HUES48 (cell line): ENCODE measurements around the gene NSMF.

Experiments
- H3K27ac ChIP-seq: one replicate; pipeline ENCODE4 v1.7.0; 2013; ENCODE audit warnings: low read depth, low read length, inconsistent platforms
- H3K27me3 ChIP-seq: 2 replicates; pipeline ENCODE4 v1.6.1; 2013; ENCODE audit warnings: mild to moderate bottlenecking, low read length; ENCODE audit not compliant: control insufficient read depth, insufficient read depth
- H3K36me3 ChIP-seq: 2 replicates; pipeline ENCODE4 v1.6.1; 2013; ENCODE audit warnings: low read length; ENCODE audit not compliant: control insufficient read depth, insufficient read depth
- H3K4me1 ChIP-seq: 2 replicates; pipeline ENCODE4 v1.6.1; 2013; ENCODE audit warnings: mild to moderate bottlenecking, low read length; ENCODE audit not compliant: control insufficient read depth, insufficient read depth
- H3K4me3 ChIP-seq: 2 replicates; pipeline ENCODE4 v1.5.1; 2013; ENCODE audit warnings: mild to moderate bottlenecking, low read depth, low read length
- H3K9ac ChIP-seq: 2 replicates; pipeline ENCODE4 v1.6.1; 2013; ENCODE audit warnings: mild to moderate bottlenecking, low read depth, low read length, moderate library complexity
- H3K9me3 ChIP-seq: 2 replicates; pipeline ENCODE4 v1.6.1; 2013; ENCODE audit warnings: low read length; ENCODE audit not compliant: control insufficient read depth, insufficient read depth

Gene NSMF

DNA sequence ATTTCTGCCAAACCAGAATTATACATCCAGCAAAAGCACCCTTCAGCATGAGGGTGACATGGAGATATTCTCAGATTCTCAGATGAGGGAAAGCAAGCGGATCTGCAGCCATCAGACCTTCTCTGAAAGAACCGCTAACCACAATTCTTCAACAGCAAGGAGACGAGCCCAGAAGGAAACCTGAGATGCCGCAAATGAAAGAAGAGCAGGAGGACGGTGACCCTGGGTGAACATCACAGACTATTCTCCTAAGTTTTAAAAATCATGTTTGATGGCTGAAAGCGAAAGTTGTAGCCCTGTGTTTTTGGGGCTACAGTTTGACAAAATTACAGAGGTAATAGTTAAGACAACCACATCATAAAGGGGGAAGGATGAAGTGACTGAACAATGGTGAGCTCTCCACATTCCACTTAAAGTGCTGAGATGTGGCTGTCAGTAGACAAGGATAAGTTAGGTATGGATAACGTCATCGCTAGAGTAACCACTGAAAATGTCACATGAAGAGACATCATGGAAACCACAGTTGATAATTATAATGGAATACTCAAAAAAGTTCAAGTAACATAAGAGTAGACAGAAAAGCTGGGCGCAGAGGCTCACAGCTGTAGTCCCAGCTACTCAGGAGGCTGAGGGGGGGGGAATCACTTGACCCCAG, 31.5 kb upstream of the NSMF start:
- no peaks in the 10 kb centered on the region for H3K9me3 ChIP-seq
- no peaks in the 10 kb centered on the region for H3K36me3 ChIP-seq
- H3K4me1 ChIP-seq = no peaks in the 10 kb centered on the region
- H3K4me3 ChIP-seq = no peak overlapping the region
- no peaks in the 10 kb centered on the region for H3K27me3 ChIP-seq
- no peak overlapping the region for H3K27ac ChIP-seq
- no peak overlapping the region for H3K9ac ChIP-seq

GRCh38 chr9:137488906-137489305, 29.8 kb upstream of the NSMF start:
- H3K27ac ChIP-seq = no peak overlapping the region
- no peak overlapping the region for H3K4me3 ChIP-seq
- no peak overlapping the region for H3K9ac ChIP-seq
- no peaks in the 10 kb centered on the region for H3K36me3 ChIP-seq
- no peaks in the 10 kb centered on the region for H3K27me3 ChIP-seq
- no peaks in the 10 kb centered on the region for H3K9me3 ChIP-seq
- no peaks in the 10 kb centered on the region for H3K4me1 ChIP-seq

- Histone ChIP-seq H3K9ac (no peak overlapping the region), H3K4me3 (no peak overlapping the region), H3K27ac (no peak overlapping the region), H3K4me1 (no peaks in the 10 kb centered on the region), H3K9me3 (no peaks in the 10 kb centered on the region), H3K36me3 (no peaks in the 10 kb centered on the region), H3K27me3 (no peaks in the 10 kb centered on the region)
Measured at GRCh38 chr9:137488327-137488653, 29.2 kb upstream of the NSMF start.

DNA sequence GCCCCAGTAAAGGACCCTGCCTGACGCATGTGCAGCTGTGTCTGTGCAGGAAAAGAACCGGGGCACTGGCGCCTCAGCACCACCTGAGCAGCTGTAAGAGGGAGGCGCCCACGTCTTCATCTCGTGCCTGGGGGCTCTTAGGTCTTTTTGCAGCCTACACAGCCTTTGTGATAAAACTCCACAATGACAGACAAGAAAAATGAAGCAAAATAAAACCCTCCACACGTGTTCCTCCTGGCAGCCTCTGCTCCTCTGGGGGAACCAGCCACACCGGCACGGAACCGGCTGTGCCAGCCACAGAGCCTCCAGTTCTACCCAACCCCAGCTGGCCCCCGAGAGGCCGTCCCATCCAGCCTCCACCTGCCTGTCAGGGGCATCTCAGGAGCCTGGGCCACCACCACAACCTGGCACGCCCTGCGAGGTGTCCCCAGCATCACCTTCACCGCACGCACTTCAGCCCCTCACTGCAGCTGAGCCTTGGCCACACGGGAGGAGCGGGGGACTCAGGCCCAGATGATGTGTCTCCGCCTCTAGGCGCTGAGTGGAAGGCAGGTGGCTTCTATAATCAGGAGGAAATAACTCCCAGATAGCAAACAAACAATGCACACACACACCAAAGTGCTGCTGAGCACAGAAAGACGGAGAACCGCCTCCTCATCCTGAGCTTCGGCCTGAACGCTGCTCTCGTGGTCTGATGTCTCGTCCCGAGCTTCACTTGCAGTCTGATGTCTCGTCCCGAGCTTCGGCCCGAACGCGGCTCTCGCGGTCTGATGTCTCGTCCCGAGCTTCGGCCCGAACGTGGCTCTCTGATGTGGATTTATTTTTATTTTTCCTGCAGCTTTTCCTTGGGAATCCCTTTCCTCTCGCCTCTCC, 28.6 kb upstream of the NSMF start:
- Histone ChIP-seq H3K9ac (no peak overlapping the region), H3K4me1 (no peaks in the 10 kb centered on the region), H3K27ac (no peak overlapping the region)

DNA sequence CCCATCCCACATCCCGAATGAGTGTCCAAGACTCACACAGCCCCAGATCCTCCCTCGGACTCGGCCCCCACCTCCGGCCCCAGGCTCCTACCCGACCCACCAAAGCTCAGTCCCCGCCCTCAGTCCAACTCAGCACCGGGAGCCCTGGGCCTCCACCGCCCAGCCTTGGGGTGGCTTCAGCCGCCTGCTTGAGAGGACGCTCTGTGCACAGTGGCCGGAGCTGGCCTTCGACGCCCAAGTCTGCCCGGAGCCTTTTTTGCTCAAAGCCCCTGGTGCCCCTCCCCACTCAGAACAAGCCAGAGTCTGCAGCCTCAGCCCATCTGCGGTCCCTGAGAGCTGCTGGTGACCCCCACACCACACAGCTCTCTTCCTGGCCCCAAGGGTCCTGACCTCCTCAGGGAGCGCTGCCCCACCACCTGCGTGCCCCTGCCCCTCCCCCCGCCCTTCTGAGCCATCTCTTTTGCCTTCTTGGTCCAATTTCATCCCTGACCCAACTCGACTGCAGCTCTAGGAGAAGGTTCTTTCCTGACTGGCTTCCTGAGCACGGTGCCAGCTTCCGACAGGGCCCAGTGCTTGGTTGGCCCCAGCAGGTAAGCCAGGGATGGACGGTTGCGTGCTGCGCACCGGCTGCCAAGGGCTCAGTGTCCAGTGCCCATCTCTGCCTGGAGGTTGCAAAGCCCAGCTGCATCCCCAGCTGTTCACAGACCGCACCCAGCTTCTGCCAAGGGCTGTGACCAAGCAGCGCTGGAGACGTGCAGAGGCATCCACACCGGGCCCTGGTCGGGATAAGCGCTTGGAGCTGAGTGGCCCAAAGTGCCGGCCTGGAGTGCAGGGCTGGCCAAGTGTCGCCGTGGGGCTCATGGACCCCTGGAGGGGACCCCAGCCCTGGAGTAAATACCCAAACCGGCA, 27.7 kb upstream of the NSMF start:
- Histone ChIP-seq H3K36me3 (no peaks in the 10 kb centered on the region), H3K27me3 (no peaks in the 10 kb centered on the region), H3K9me3 (no peaks in the 10 kb centered on the region), H3K27ac (no peak overlapping the region), H3K9ac (no peak overlapping the region), H3K4me3 (no peak overlapping the region), H3K4me1 (no peaks in the 10 kb centered on the region)

More for the DNA sequence above, 28.6 kb upstream of the NSMF start:
- Histone ChIP-seq H3K4me3 (no peak overlapping the region), H3K9me3 (no peaks in the 10 kb centered on the region), H3K27me3 (no peaks in the 10 kb centered on the region), H3K36me3 (no peaks in the 10 kb centered on the region)

DNA sequence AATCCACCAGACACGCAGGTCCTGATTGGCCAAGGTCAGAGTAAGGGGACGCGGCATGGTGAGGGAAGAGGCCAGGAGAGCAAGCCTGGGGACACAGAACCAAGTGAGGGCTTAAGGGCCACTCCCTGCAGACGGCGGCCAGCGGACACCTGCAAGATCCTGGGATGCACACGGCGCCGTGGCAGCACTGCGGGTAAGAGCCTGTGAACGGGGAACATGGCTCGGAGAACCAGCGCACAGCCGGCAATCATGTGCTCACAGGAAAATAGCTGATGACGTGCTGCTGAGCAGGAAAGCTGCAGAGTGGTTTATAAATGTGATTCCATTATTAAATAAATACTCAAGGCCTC, 27.0 kb upstream of the NSMF start:
- Histone ChIP-seq H3K9ac (no peak overlapping the region), H3K4me3 (no peak overlapping the region), H3K27me3 (no peaks in the 10 kb centered on the region), H3K9me3 (no peaks in the 10 kb centered on the region), H3K36me3 (no peaks in the 10 kb centered on the region), H3K4me1 (no peaks in the 10 kb centered on the region), H3K27ac (no peak overlapping the region)

DNA sequence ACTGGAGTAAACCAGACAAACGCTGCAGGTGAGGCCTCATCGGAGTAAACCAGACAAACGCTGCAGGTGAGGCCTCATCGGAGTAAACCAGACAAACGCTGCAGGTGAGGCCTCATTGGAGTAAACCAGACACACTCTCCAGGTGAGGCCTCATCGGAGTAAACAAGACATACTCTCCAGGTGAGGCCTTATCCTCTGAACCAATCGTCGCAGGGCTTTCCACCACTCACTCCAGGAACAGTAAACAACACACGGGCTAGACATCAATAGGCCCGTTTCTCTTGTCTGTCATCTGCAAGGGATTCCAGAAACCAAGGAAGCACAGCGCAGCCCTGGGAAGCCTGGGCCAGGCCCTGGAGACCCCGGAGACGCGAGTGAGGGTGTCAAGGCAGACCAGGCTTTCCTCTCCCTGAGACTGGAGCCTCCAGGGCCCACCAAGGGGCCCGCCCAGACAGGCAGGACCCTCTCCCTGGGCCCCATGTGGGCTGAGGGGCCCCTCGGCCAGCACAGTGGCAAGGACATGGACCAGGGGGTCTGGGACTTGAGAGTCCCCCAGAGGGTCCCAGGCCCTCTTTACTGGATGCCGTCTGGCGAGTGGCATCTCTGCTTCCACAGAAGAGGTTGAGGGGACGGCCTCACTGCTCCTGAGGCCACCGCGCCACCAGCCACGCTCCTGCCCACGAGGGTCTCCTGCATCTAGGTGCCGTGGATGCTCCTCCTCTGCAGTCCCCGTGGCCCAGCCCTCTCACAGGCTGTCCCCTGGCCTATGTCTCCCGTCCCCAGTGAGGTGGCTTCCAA, 26.4 kb upstream of the NSMF start:
- no peaks in the 10 kb centered on the region for H3K9me3 ChIP-seq
- no peak overlapping the region for H3K9ac ChIP-seq
- H3K27ac ChIP-seq = no peak overlapping the region
- no peaks in the 10 kb centered on the region for H3K4me1 ChIP-seq
- H3K36me3 ChIP-seq = no peaks in the 10 kb centered on the region
- no peak overlapping the region for H3K4me3 ChIP-seq
- no peaks in the 10 kb centered on the region for H3K27me3 ChIP-seq

GRCh38 chr9:137484551-137485315, 25.6 kb upstream of the NSMF start:
- no peak overlapping the region for H3K4me3 ChIP-seq
- no peak overlapping the region for H3K9ac ChIP-seq
- no peaks in the 10 kb centered on the region for H3K27me3 ChIP-seq
- no peaks in the 10 kb centered on the region for H3K9me3 ChIP-seq
- H3K27ac ChIP-seq = no peak overlapping the region
- no peaks in the 10 kb centered on the region for H3K36me3 ChIP-seq
- H3K4me1 ChIP-seq = no peaks in the 10 kb centered on the region

DNA sequence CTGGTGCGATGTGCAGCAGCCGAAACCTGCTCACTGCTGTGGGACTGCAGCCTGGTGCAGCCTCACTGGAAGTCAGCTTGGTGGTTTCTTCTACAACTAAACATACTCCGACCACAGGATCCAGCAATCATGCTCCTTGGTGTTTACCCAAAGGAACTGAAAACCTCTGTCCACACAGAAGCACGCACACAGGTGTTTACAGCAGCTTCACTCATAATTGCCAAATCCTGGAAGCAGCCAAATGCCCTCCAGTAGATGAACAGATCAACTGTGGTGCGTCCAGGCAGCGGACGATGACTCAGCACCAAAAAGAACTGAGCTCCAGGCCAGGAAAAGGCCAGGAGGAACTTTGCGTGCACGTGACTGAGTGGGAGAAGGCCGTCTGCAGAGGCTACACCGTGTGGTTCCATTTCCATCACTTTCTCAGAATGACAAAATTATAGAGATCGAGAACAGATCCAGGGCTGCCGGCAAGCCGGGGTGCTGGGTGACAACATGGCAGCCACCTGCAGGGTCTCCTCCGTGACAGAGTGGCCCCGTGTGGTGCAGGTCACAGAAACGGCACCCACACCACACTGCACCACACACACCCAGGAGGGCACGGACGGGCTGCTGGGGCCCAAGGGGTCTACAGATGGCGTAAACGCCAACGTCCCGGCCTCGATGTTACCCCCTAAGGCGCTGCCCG, 23.1 kb upstream of the NSMF start:
- no peaks in the 10 kb centered on the region for H3K27me3 ChIP-seq
- no peaks in the 10 kb centered on the region for H3K4me1 ChIP-seq
- no peaks in the 10 kb centered on the region for H3K9me3 ChIP-seq
- H3K9ac ChIP-seq = no peak overlapping the region
- H3K36me3 ChIP-seq = no peaks in the 10 kb centered on the region
- H3K4me3 ChIP-seq = no peak overlapping the region
- no peak overlapping the region for H3K27ac ChIP-seq
